ENCODE measurements around the gene NEURL1. TPM values are rescaled to one million over a fixed set of nuclear protein-coding genes. Genes with fewer than 3 reads are reported as not detected.
"Not testable (repeated sequence)": the region's sequence is repeated elsewhere in the genome, so short reads cannot be mapped to it uniquely, and the experiment has no call there.

Gene NEURL1
- polyA plus RNA-seq, 1 donor from 2014 or later, result 0.35 TPM

- peaks cover 17 to 21% (median 19%) of the 10 kb centered on the region in 3 donors for H3K4me1 Mint-ChIP-seq
- H3K36me3 Mint-ChIP-seq, result peaks cover 4% of the 10 kb centered on the region
- peak overlapping the region; percentile 73 to 89 (median 78) for H3K4me3 Mint-ChIP-seq
- no peak overlapping the region for H3K27ac Mint-ChIP-seq
- no peaks in the 10 kb centered on the region for H3K9me3 Mint-ChIP-seq
- peaks cover 33% of the 10 kb centered on the region for H3K27me3 Mint-ChIP-seq
Observed at GRCh38 chr10:103493916-103494877, 692 bp downstream of the NEURL1 start.

- peak overlapping the region in 1 of 3 donors; percentile 16 for H3K27ac Mint-ChIP-seq
- no peaks in the 10 kb centered on the region for H3K9me3 Mint-ChIP-seq
- peaks cover 4% of the 10 kb centered on the region for H3K36me3 Mint-ChIP-seq
- peaks cover 40% of the 10 kb centered on the region for H3K27me3 Mint-ChIP-seq
- H3K4me3 Mint-ChIP-seq, result peak overlapping the region in 3 of 4 donors; percentile 73 to 89 (median 75)
- H3K4me1 Mint-ChIP-seq, result peaks cover 14 to 21% (median 18%) of the 10 kb centered on the region in 3 donors
Observed at GRCh38 chr10:103495321-103495720, 1.8 kb downstream of the NEURL1 start.

- Mint-ChIP-seq H3K36me3 (peaks cover 4% of the 10 kb centered on the region), H3K9me3 (no peaks in the 10 kb centered on the region), H3K27ac (no peak overlapping the region), H3K4me1 (peaks cover 6 to 8% (median 7%) of the 10 kb centered on the region in 3 donors), H3K27me3 (peaks cover 49% of the 10 kb centered on the region), H3K4me3 (peak overlapping the region in 1 of 4 donors; percentile 2)
Observed at GRCh38 chr10:103497161-103497915, 3.8 kb downstream of the NEURL1 start.

GRCh38 chr10:103498936-103499638, 5.6 kb downstream of the NEURL1 start:
- Mint-ChIP-seq H3K9me3 (no peaks in the 10 kb centered on the region), H3K27me3 (peaks cover 45% of the 10 kb centered on the region), H3K27ac (no peak overlapping the region), H3K36me3 (peaks cover 4% of the 10 kb centered on the region), H3K4me1 (peaks cover 0 to 3% (median 2%) of the 10 kb centered on the region in 3 donors), H3K4me3 (no peak overlapping the region)

GRCh38 chr10:103499881-103500280, 6.4 kb downstream of the NEURL1 start:
- Mint-ChIP-seq H3K36me3 (peaks cover 4% of the 10 kb centered on the region), H3K27ac (peak overlapping the region in 1 of 3 donors; percentile 95), H3K9me3 (no peaks in the 10 kb centered on the region), H3K27me3 (peaks cover 44% of the 10 kb centered on the region), H3K4me3 (no peak overlapping the region), H3K4me1 (peaks cover 0 to 3% (median 0%) of the 10 kb centered on the region in 3 donors)

- peaks cover 4% of the 10 kb centered on the region for H3K36me3 Mint-ChIP-seq
- peaks cover 0 to 3% (median 0%) of the 10 kb centered on the region in 3 donors for H3K4me1 Mint-ChIP-seq
- H3K27me3 Mint-ChIP-seq, result peaks cover 40% of the 10 kb centered on the region
- no peaks in the 10 kb centered on the region for H3K9me3 Mint-ChIP-seq
- H3K27ac Mint-ChIP-seq, result no peak overlapping the region
- no peak overlapping the region for H3K4me3 Mint-ChIP-seq
Observed at GRCh38 chr10:103500481-103500880, 7.0 kb downstream of the NEURL1 start.

GRCh38 chr10:103501186-103501585, 7.7 kb downstream of the NEURL1 start:
- Mint-ChIP-seq H3K27me3 (peaks cover 43% of the 10 kb centered on the region), H3K9me3 (no peaks in the 10 kb centered on the region)

GRCh38 chr10:103502849-103503660, 9.6 kb downstream of the NEURL1 start:
- peaks cover 48% of the 10 kb centered on the region for H3K27me3 Mint-ChIP-seq
- no peaks in the 10 kb centered on the region for H3K9me3 Mint-ChIP-seq
- no peak overlapping the region for H3K27ac Mint-ChIP-seq
- no peaks in the 10 kb centered on the region for H3K36me3 Mint-ChIP-seq
- H3K4me3 Mint-ChIP-seq, result no peak overlapping the region
- H3K4me1 Mint-ChIP-seq, result peaks cover 0 to 3% (median 0%) of the 10 kb centered on the region in 3 donors

More at GRCh38 chr10:103501186-103501585, 7.7 kb downstream of the NEURL1 start:
- H3K4me1 Mint-ChIP-seq, result peaks cover 0 to 3% (median 0%) of the 10 kb centered on the region in 3 donors
- peaks cover 4% of the 10 kb centered on the region for H3K36me3 Mint-ChIP-seq
- H3K27ac Mint-ChIP-seq, result peak overlapping the region in 1 of 3 donors; percentile 82
- H3K4me3 Mint-ChIP-seq, result no peak overlapping the region

- H3K27ac Mint-ChIP-seq, H3K4me3 Mint-ChIP-seq, H3K36me3 Mint-ChIP-seq, H3K4me1 Mint-ChIP-seq, H3K9me3 Mint-ChIP-seq: not testable (repeated sequence)
- H3K27me3 Mint-ChIP-seq, result peaks cover 48% of the 10 kb centered on the region
Observed at GRCh38 chr10:103503777-103504176, 10.3 kb downstream of the NEURL1 start.

- Mint-ChIP-seq H3K4me1 (peaks cover 0 to 3% (median 0%) of the 10 kb centered on the region in 3 donors), H3K27me3 (peaks cover 46% of the 10 kb centered on the region), H3K27ac (no peak overlapping the region), H3K36me3 (no peaks in the 10 kb centered on the region), H3K4me3 (no peak overlapping the region), H3K9me3 (no peaks in the 10 kb centered on the region)
Observed at GRCh38 chr10:103504181-103504783, 10.8 kb downstream of the NEURL1 start.

- no peak overlapping the region for H3K27ac Mint-ChIP-seq
- H3K27me3 Mint-ChIP-seq, result peaks cover 33% of the 10 kb centered on the region
- H3K4me1 Mint-ChIP-seq, result peaks cover 0 to 3% (median 0%) of the 10 kb centered on the region in 3 donors
- no peaks in the 10 kb centered on the region for H3K36me3 Mint-ChIP-seq
- H3K4me3 Mint-ChIP-seq, result no peak overlapping the region
- no peaks in the 10 kb centered on the region for H3K9me3 Mint-ChIP-seq
Observed at GRCh38 chr10:103506061-103506460, 12.6 kb downstream of the NEURL1 start.

- Mint-ChIP-seq H3K4me3 (no peak overlapping the region), H3K4me1 (peaks cover 0 to 3% (median 0%) of the 10 kb centered on the region in 3 donors), H3K9me3 (no peaks in the 10 kb centered on the region), H3K27me3 (peaks cover 34% of the 10 kb centered on the region), H3K36me3 (no peaks in the 10 kb centered on the region), H3K27ac (no peak overlapping the region)
Observed at GRCh38 chr10:103507235-103508191, 14.0 kb downstream of the NEURL1 start.

Data from IgD-negative memory B cell (primary cell).